22Rv1 (cell line): ENCODE results near the gene NIPA2.
"Not testable (repeated sequence)": the region's sequence is repeated elsewhere in the genome, so short reads cannot be mapped to it uniquely, and the experiment has no call there.

ENCODE experiments used
- ZFX ChIP-seq: fragments of 450-650 bp; IDR thresholded peaks from 2 replicates; pipeline ENCODE4 v1.6.1; 2017; ENCODE audit warnings: antibody characterized with exemption, borderline replicate concordance
- TF ChIP-seq, protein P1 (sequence below): fragments of 450-650 bp; IDR thresholded peaks from 2 replicates; pipeline ENCODE4 v1.5.1; 2017; ENCODE audit warnings: mild to moderate bottlenecking

DNA sequence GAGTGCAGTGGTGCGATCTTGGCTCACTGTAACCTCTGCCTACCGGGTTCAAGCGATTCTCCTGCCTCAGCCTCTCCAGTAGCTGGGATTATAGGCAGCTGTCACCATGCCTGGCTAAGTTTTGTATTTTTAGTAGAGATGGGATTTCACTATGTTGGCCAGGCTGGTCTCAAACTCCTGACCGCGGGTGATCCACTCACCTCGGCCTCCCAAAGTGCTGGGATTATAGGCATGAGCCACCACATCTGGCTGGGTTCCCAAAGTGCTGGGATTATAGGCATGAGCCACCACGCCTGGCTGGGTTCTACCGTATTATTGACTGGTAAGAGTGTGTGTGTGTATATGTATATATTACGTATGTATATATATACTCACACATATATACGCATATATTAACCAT, 35.5 kb upstream of the NIPA2 start:
- TF ChIP-seq, protein P1, sequence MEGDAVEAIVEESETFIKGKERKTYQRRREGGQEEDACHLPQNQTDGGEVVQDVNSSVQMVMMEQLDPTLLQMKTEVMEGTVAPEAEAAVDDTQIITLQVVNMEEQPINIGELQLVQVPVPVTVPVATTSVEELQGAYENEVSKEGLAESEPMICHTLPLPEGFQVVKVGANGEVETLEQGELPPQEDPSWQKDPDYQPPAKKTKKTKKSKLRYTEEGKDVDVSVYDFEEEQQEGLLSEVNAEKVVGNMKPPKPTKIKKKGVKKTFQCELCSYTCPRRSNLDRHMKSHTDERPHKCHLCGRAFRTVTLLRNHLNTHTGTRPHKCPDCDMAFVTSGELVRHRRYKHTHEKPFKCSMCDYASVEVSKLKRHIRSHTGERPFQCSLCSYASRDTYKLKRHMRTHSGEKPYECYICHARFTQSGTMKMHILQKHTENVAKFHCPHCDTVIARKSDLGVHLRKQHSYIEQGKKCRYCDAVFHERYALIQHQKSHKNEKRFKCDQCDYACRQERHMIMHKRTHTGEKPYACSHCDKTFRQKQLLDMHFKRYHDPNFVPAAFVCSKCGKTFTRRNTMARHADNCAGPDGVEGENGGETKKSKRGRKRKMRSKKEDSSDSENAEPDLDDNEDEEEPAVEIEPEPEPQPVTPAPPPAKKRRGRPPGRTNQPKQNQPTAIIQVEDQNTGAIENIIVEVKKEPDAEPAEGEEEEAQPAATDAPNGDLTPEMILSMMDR = not testable (repeated sequence)
- TF ChIP-seq ZFX = not testable (repeated sequence)
